Stimulated activated CD8-positive, alpha-beta memory T cell treated with anti-CD3 and anti-CD28 coated beads, Interleukin-15, amount 100 ng/mL, for 1 hour (primary cell): ENCODE results near the gene SELENOO.
"Not testable (repeated sequence)": the region's sequence is repeated elsewhere in the genome, so short reads cannot be mapped to it uniquely, and the experiment has no call there.

Experiments
- DNase-seq: peaks from one replicate; pipeline ENCODE4 v3.0.0-alpha.2; 2020; ENCODE audit warnings: low read depth

SELENOO gene

GRCh38 chr22:50201191-50202129 lies 649 bp downstream of the SELENOO start:
- no peak for DNase-seq

- DNase-seq = no peak
Observed at GRCh38 chr22:50202130-50202666, 1.4 kb downstream of the SELENOO start.

GRCh38 chr22:50203288-50203687 lies 2.5 kb downstream of the SELENOO start:
- no peak for DNase-seq

- DNase-seq = no peak
Observed at GRCh38 chr22:50204571-50204970, 3.8 kb downstream of the SELENOO start.

- not testable (repeated sequence) for DNase-seq
Observed at GRCh38 chr22:50204998-50205397, 4.2 kb downstream of the SELENOO start.

- no peak for DNase-seq
Observed at GRCh38 chr22:50205781-50206569, 5.2 kb downstream of the SELENOO start.

GRCh38 chr22:50206599-50206998 lies 5.8 kb downstream of the SELENOO start:
- no peak for DNase-seq

GRCh38 chr22:50207383-50208140 lies 6.8 kb downstream of the SELENOO start:
- no peak for DNase-seq

GRCh38 chr22:50208430-50208938 lies 7.7 kb downstream of the SELENOO start:
- no peak for DNase-seq

GRCh38 chr22:50208939-50209892 lies 8.4 kb downstream of the SELENOO start:
- no peak for DNase-seq

- peak; percentile 33 for DNase-seq
Observed at GRCh38 chr22:50209893-50210292, 9.1 kb downstream of the SELENOO start.

GRCh38 chr22:50210378-50211139 lies 9.7 kb downstream of the SELENOO start:
- DNase-seq = no peak

GRCh38 chr22:50211147-50211546 lies 10.3 kb downstream of the SELENOO start:
- DNase-seq = no peak

GRCh38 chr22:50213263-50213662 lies 12.5 kb downstream of the SELENOO start:
- no peak for DNase-seq

- DNase-seq = no peak
Observed at GRCh38 chr22:50215297-50216054, 14.7 kb downstream of the SELENOO start.

- DNase-seq = no peak
Observed at GRCh38 chr22:50216055-50216683, 15.4 kb downstream of the SELENOO start.

- no peak for DNase-seq
Observed at GRCh38 chr22:50216684-50217520, 16.1 kb downstream of the SELENOO start.
